Lung (tissue), 12 donors: Measurements from ENCODE around the gene C20orf204. TPM values are rescaled to one million over a fixed set of nuclear protein-coding genes. Genes with fewer than 3 reads are reported as not detected.

ENCODE experiments used
- ATAC-seq: fragments of 200-7000 bp; cut with Tn5 transposase; one replicate; pipeline ENCODE4 v1.9.1; 2020; ENCODE audit warnings: moderate number of reproducible peaks; ENCODE audit not compliant: insufficient read depth, low FRiP score
- DNase-seq, 3 donors: peaks; one replicate each; pipeline ENCODE4 v3.0.0-alpha.2; 2013 to 2017
- H3K27ac ChIP-seq, 2 donors: one replicate each; pipeline ENCODE4 v1.5.1; 2013; ENCODE audit warnings: mild to moderate bottlenecking in 2 of 2, moderate library complexity in 2 of 2, control low read depth in 1 of 2, inconsistent platforms in 1 of 2, low read depth in 1 of 2, low read length in 1 of 2
- H3K27me3 ChIP-seq, 3 donors: one replicate each; pipeline ENCODE4 v1.5.1; 2013; ENCODE audit warnings: low read length in 2 of 3; ENCODE audit not compliant: control insufficient read depth in 3 of 3, insufficient read depth in 3 of 3
- H3K36me3 ChIP-seq, 4 donors: one replicate each; pipeline ENCODE4 v1.5.1; 2013; ENCODE audit warnings: low read length in 4 of 4, mild to moderate bottlenecking in 1 of 4, moderate library complexity in 1 of 4; ENCODE audit not compliant: control insufficient read depth in 4 of 4, insufficient read depth in 4 of 4
- H3K4me1 ChIP-seq, 5 donors: one replicate each; pipeline ENCODE4 v1.5.1; 2013; ENCODE audit warnings: low read length in 5 of 5, mild to moderate bottlenecking in 2 of 5, moderate library complexity in 1 of 5; ENCODE audit not compliant: control insufficient read depth in 5 of 5, insufficient read depth in 5 of 5
- H3K4me3 ChIP-seq: one replicate; pipeline ENCODE4 v1.5.1; 2013; ENCODE audit warnings: mild to moderate bottlenecking, control low read depth, moderate library complexity
- H3K9ac ChIP-seq, 2 donors: one replicate each; pipeline ENCODE4 v1.5.1; 2013; ENCODE audit warnings: low read length in 2 of 2, control low read depth in 1 of 2; ENCODE audit not compliant: insufficient read depth in 1 of 2
- H3K9me3 ChIP-seq, 4 donors: one replicate each; pipeline ENCODE4 v1.5.1; 2013; ENCODE audit warnings: low read length in 3 of 4, mild to moderate bottlenecking in 1 of 4, moderate library complexity in 1 of 4; ENCODE audit not compliant: control insufficient read depth in 4 of 4, insufficient read depth in 3 of 4
- WGBS, 2 donors: extraction: QIAGEN DNeasy Blood & Tissue Kit; methylation state at CpG; one replicate each; pipeline ENCODE4 v1.1.7; 2013; 5-methylcytosine and 5-hydroxymethylcytosine counted together
- polyA plus RNA-seq, 2 donors: library from polyadenylated mRNA; stranded (reverse); fragments of 200-250 nt; gene quantifications; one replicate each; pipeline ENCODE4 v1.2.1, GENCODE V29; 2013
- total RNA-seq, 2 donors: library from RNA; depleted of rRNA in 1 of 2; stranded (reverse); fragments of >200 nt in 1 of 2; gene quantifications; one replicate each; pipeline ENCODE4 v1.2.1, GENCODE V29; 2014 to 2021
- TF ChIP-seq, protein P1 (sequence below): IDR thresholded peaks from 2 replicates; pipeline ENCODE4 v1.5.1; 2012; ENCODE audit warnings: mild to moderate bottlenecking; ENCODE audit errors: control extremely low read depth, extremely low read depth
- donor health status: control.
- donor health status: control.
- donor health status: Bipolar disorder and iron deficiency.
- donor health status: healthy.
- donor health status: DM: yes; HTN: yes; CAD: no.

The C20orf204 gene
- total and polyA plus RNA-seq, 4 donors: 0.50 to 2.0 (median 0.98) TPM

- H3K9ac ChIP-seq: no peak overlapping the region
- H3K4me3 ChIP-seq: no peak overlapping the region
- 94 to 96% methylated on average over 20 of the region's 20 CpGs for WGBS, 2 donors
- no peaks in the 10 kb centered on the region for H3K4me1 ChIP-seq
- no peak for DNase-seq
- TF ChIP-seq, protein P1, sequence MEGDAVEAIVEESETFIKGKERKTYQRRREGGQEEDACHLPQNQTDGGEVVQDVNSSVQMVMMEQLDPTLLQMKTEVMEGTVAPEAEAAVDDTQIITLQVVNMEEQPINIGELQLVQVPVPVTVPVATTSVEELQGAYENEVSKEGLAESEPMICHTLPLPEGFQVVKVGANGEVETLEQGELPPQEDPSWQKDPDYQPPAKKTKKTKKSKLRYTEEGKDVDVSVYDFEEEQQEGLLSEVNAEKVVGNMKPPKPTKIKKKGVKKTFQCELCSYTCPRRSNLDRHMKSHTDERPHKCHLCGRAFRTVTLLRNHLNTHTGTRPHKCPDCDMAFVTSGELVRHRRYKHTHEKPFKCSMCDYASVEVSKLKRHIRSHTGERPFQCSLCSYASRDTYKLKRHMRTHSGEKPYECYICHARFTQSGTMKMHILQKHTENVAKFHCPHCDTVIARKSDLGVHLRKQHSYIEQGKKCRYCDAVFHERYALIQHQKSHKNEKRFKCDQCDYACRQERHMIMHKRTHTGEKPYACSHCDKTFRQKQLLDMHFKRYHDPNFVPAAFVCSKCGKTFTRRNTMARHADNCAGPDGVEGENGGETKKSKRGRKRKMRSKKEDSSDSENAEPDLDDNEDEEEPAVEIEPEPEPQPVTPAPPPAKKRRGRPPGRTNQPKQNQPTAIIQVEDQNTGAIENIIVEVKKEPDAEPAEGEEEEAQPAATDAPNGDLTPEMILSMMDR: no peak
- H3K27me3 ChIP-seq: no peaks in the 10 kb centered on the region
- peaks cover 18 to 75% (median 36%) of the 10 kb centered on the region in 4 donors for H3K36me3 ChIP-seq
- no peak overlapping the region for H3K27ac ChIP-seq
- ATAC-seq: no peak
- H3K9me3 ChIP-seq: no peaks in the 10 kb centered on the region
These were observed 5.4 kb upstream of the C20orf204 start for GRCh38 chr20:64030371-64031134.

DNA sequence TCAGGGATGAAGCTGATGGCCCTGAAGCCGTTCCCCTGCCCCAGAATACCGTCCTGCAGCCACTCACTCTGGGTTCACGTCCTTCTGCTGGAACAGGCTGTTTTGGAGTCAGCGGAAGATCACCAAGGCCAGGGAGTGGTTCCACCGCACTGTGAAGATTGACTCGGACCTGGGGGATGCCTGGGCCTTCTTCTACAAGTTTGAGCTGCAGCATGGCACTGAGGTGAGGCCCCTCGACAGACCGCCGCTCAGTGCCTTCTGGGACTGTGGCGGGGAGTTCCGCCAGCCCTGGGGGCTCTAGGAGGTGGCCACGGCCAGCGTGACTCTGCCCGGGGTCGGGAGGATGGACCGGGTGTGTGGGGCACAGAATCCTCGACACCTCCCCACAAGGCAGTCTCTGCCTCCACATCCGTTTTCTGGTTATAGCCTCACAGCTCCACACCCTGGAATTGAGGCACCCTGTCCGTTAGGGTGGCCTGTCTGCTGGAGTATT lies 4.1 kb upstream of the C20orf204 start:
- Histone ChIP-seq H3K9me3 (no peaks in the 10 kb centered on the region), H3K27me3 (peaks cover 0 to 2% (median 0%) of the 10 kb centered on the region in 3 donors), H3K4me3 (no peak overlapping the region), H3K9ac (no peak overlapping the region), H3K27ac (no peak overlapping the region), H3K36me3 (peaks cover 15 to 66% (median 31%) of the 10 kb centered on the region in 4 donors), H3K4me1 (no peaks in the 10 kb centered on the region)
- DNase-seq (no peak), ATAC-seq (no peak)
- 95% methylated on average over 19 of the region's 19 CpGs for WGBS, 2 donors
- TF ChIP-seq, protein P1: no peak

GRCh38 chr20:64032706-64033624 lies 3.0 kb upstream of the C20orf204 start:
- TF ChIP-seq, protein P1: no peak
- Histone ChIP-seq H3K36me3 (peaks cover 10 to 55% (median 22%) of the 10 kb centered on the region in 4 donors), H3K4me1 (peaks cover 0 to 3% (median 0%) of the 10 kb centered on the region in 5 donors), H3K27me3 (peaks cover 0 to 10% (median 3%) of the 10 kb centered on the region in 3 donors), H3K9me3 (no peaks in the 10 kb centered on the region), H3K9ac (no peak overlapping the region), H3K27ac (no peak overlapping the region), H3K4me3 (no peak overlapping the region)
- DNase-seq: no peak
- no peak for ATAC-seq
- 93% methylated on average over 31 of the region's 31 CpGs for WGBS, 2 donors
